Fibroblast of lung (primary cell): ENCODE results near the gene THEM5. TPM values are rescaled to one million over a fixed set of nuclear protein-coding genes. Genes with fewer than 3 reads are reported as not detected.

Experiments used
- DNase-seq, 2 donors: peaks; one replicate each; pipeline versions ENCODE4 v3.0.0 to v3.0.0-alpha.2; 2010; ENCODE audit warnings: low read depth in 2 of 2
- H2AFZ ChIP-seq: 2 replicates; pipeline ENCODE4 v1.5.1; 2012; ENCODE audit warnings: low read length, control low read depth, inconsistent platforms
- H3K27ac ChIP-seq: 2 replicates; pipeline ENCODE4 v1.5.1; 2011; ENCODE audit warnings: low read length, control low read depth; ENCODE audit not compliant: insufficient read depth
- H3K27me3 ChIP-seq: 2 replicates; pipeline ENCODE4 v1.5.1; 2011; ENCODE audit warnings: mild to moderate bottlenecking, low read length; ENCODE audit not compliant: control insufficient read depth, insufficient read depth
- H3K36me3 ChIP-seq: 2 replicates; pipeline ENCODE4 v1.5.1; 2011; ENCODE audit warnings: low read length; ENCODE audit not compliant: control insufficient read depth, insufficient read depth
- H3K4me1 ChIP-seq: 2 replicates; pipeline ENCODE4 v1.5.1; 2011; ENCODE audit warnings: low read length; ENCODE audit not compliant: control insufficient read depth, insufficient read depth; ENCODE audit errors: extremely low read depth
- H3K4me2 ChIP-seq: 2 replicates; pipeline ENCODE4 v1.5.1; 2011; ENCODE audit warnings: low read length, control low read depth; ENCODE audit not compliant: insufficient read depth; ENCODE audit errors: extremely low read depth
- H3K4me3 ChIP-seq, 4 experiments: fragments of 200-600 bp in 1 of 4; sonication (generic) in 1 of 4; replicated peaks in 1 of 4; 2 replicates each; pipeline ENCODE4 v1.5.1; 2011 to 2016; ENCODE audit warnings: low read length in 4 of 4, low read depth in 3 of 4, mild to moderate bottlenecking in 3 of 4, control low read depth in 2 of 4, inconsistent platforms in 1 of 4, mixed read lengths in 1 of 4; ENCODE audit not compliant: insufficient read depth in 1 of 4; ENCODE audit errors: control extremely low read depth in 1 of 4
- H3K79me2 ChIP-seq: 2 replicates; pipeline ENCODE4 v1.5.1; 2012; ENCODE audit warnings: mild to moderate bottlenecking, low read length, inconsistent platforms; ENCODE audit not compliant: control insufficient read depth, insufficient read depth
- H3K9ac ChIP-seq: 2 replicates; pipeline ENCODE4 v1.5.1; 2011; ENCODE audit warnings: mild to moderate bottlenecking, low read length, control low read depth; ENCODE audit not compliant: insufficient read depth
- H3K9me3 ChIP-seq: 2 replicates; pipeline ENCODE4 v1.5.1; 2012; ENCODE audit warnings: low read depth, low read length; ENCODE audit not compliant: control insufficient read depth, insufficient read depth
- H4K20me1 ChIP-seq: 2 replicates; pipeline ENCODE4 v1.5.1; 2011; ENCODE audit warnings: low read length; ENCODE audit not compliant: control insufficient read depth, insufficient read depth; ENCODE audit errors: extremely low read depth
- CTCF ChIP-seq, 2 donors: IDR thresholded peaks in 1 of 2; conservative IDR thresholded peaks in 1 of 2; 1 replicate in 1 of 2; 2 replicates in 1 of 2; pipeline ENCODE4 v1.5.1; 2011 to 2012; ENCODE audit warnings: low read length in 2 of 2, control low read depth in 1 of 2, inconsistent platforms in 1 of 2, low read depth in 1 of 2, mild to moderate bottlenecking in 1 of 2
- EZH2 ChIP-seq: IDR thresholded peaks from 2 replicates; pipeline ENCODE4 v1.5.1; 2012; ENCODE audit warnings: low read length, control low read depth, mild to moderate bottlenecking; ENCODE audit errors: missing control alignments
- polyA plus RNA-seq, 2 donors: library from polyadenylated mRNA; depleted of rRNA in 1 of 2; stranded (reverse) in 1 of 2; unstranded in 1 of 2; fragments of >200 nt; gene quantifications; 2 replicates each; pipeline ENCODE4 v1.2.1, GENCODE V29; 2011 to 2012; ENCODE audit warnings: missing spikeins in 1 of 2
- total RNA-seq: library from RNA; depleted of rRNA; stranded (reverse); fragments of >200 nt; gene quantifications from 2 replicates; pipeline ENCODE4 v1.2.1, GENCODE V29; 2014

Gene THEM5
- total and polyA plus RNA-seq, 2 donors (not counting 1 experiment from before 2014, with no cell fraction given) = not detected

DNA sequence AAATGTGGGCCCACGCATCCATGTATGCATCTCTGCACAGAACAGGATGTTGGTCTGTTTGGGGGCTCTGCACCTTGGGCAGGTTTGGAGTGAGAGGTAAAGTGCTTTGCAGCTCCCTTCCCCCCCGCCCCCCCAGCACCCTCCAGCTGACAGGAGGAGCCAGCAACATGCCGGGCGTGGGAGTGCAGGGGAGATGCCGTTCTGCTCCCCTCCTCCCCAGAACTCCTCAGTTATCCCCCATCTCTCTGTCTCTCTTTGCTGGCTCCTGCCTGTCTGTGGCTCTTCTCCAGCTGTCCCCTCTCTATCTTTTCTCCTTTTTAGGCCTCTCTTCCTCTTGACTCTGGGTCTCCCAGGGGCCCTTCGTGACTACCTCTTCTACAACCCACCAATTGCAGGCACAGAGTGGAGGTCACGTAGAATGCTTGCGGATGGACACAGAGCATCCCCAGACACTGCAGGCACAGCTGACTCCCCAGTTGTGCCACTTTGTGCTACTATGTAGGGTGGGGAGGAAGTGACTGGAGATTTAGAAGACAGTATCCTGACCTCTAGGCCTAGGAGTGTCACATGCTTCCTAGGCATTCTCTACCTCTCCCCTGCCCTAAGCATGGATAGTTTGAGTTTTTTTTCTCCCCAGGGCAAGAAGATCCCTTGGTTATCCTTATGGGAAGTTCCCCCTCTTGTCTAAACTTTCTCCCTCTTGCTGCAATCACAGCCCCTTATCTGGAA lies 20.2 kb downstream of the THEM5 start:
- no peaks in the 10 kb centered on the region for H3K36me3 ChIP-seq
- H3K4me1 ChIP-seq = no peaks in the 10 kb centered on the region
- peaks cover 21% of the 10 kb centered on the region for H3K27me3 ChIP-seq
- DNase-seq = no peak
- TF ChIP-seq CTCF (conservative IDR thresholded peaks at IDR 0.05 in 1 of 2, IDR thresholded peaks at IDR 0.05 in 1 of 2; ENCODE audit: low read depth in 1 of 2, low read length in 2 of 2) = no peak
- TF ChIP-seq EZH2 = no peak
- H3K9me3 ChIP-seq = no peaks in the 10 kb centered on the region
- no peak overlapping the region for H3K4me2 ChIP-seq
- H4K20me1 ChIP-seq = no peaks in the 10 kb centered on the region
- H2AFZ ChIP-seq = no peak overlapping the region
- H3K27ac ChIP-seq = no peak overlapping the region
- no peaks in the 10 kb centered on the region for H3K79me2 ChIP-seq
- no peak overlapping the region for H3K4me3 ChIP-seq
- no peak overlapping the region for H3K9ac ChIP-seq

GRCh38 chr1:151832318-151832980 lies 21.1 kb downstream of the THEM5 start:
- Histone ChIP-seq H3K9me3 (no peaks in the 10 kb centered on the region), H3K9ac (no peak overlapping the region), H3K79me2 (no peaks in the 10 kb centered on the region), H3K36me3 (no peaks in the 10 kb centered on the region), H3K4me1 (no peaks in the 10 kb centered on the region), H3K4me3 (no peak overlapping the region), H3K27me3 (peaks cover 12% of the 10 kb centered on the region), H3K27ac (no peak overlapping the region), H4K20me1 (no peaks in the 10 kb centered on the region), H2AFZ (no peak overlapping the region), H3K4me2 (no peak overlapping the region)
- DNase-seq = peak in 1 of 2 donors; percentile 52
- TF ChIP-seq CTCF (conservative IDR thresholded peaks at IDR 0.05 in 1 of 2, IDR thresholded peaks at IDR 0.05 in 1 of 2; ENCODE audit: low read depth in 1 of 2, low read length in 2 of 2) (no peak), EZH2 (no peak)

GRCh38 chr1:151831605-151832004 lies 21.9 kb downstream of the THEM5 start, which contains the start of gene RORC:
RORC (minus strand) TSS chr1:151831802; CDS start chr1:151831764, 38 bp downstream.
- TF ChIP-seq CTCF (conservative IDR thresholded peaks at IDR 0.05 in 1 of 2, IDR thresholded peaks at IDR 0.05 in 1 of 2; ENCODE audit: low read depth in 1 of 2, low read length in 2 of 2) = no peak
- no peak for TF ChIP-seq EZH2
- Histone ChIP-seq H3K36me3 (no peaks in the 10 kb centered on the region), H2AFZ (no peak within 1 kb of the TSS), H3K27ac (no peak within 1 kb of the TSS), H3K79me2 (no peaks in the 10 kb centered on the region), H3K4me3 (no peak within 1 kb of the TSS), H3K4me2 (no peak within 1 kb of the TSS), H3K9me3 (no peaks in the 10 kb centered on the region), H3K27me3 (peaks cover 6% of the 10 kb centered on the region), H4K20me1 (no peaks in the 10 kb centered on the region), H3K9ac (no peak within 1 kb of the TSS), H3K4me1 (no peaks in the 10 kb centered on the region)
- DNase-seq = no peak
